NAMALWA (cell line): ENCODE data around the gene GNB5.
A peak's percentile ranks its signal among the peaks of the same experiment; 100 is the strongest.
"Not testable (repeated sequence)": the region's sequence is repeated elsewhere in the genome, so short reads cannot be mapped to it uniquely, and the experiment has no call there.

Experiments
- DNase-seq: peaks from one replicate; pipeline ENCODE4 v3.0.0-alpha.2; 2015; ENCODE audit warnings: low spot score

Gene GNB5

DNA sequence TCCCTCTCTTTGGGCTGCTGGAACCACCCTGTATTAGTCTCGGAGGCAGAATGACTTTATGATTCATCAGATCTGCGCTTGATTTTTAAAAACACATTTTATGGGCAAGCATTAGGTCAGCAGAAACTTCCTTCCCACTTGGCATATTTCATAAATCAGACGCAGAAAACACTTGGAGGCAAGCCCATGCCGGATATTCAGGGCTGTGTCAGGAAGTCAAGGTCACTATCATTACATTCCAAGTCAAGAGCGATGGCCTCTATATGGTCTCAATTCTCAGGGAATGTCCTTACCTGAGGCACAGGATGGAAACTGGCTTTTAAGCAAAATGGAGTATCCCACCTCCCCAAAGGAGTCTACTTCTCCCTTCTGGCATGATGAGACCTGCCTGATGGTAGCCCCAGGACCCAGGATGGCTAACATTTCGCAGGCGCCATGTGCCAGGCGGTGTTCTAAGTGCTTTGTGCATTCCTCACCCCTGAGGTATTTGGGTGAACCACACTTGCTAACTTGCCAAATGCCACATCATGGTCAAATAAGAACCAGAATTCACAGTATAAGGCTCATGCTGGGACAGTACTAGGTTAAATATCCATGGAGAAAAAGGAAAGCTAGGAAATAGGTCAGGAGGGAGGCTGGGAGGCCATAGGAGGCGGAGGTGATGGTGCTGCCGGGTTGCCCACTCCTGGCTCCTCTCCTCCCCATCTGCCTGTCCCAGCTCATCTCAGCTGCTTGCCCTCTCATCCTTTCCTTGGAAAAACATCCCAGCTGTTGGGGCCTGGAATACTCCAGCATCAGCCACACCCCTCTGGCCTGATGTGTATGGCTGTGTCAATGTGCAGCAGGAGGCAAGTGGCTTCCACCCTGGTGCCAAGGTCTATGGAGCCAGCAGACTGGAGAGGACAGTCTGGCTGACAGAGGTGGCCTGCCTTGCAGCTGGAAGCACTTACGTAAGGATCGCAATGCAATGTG, 97.4 kb downstream of the GNB5 start:
- no peak for DNase-seq

DNA sequence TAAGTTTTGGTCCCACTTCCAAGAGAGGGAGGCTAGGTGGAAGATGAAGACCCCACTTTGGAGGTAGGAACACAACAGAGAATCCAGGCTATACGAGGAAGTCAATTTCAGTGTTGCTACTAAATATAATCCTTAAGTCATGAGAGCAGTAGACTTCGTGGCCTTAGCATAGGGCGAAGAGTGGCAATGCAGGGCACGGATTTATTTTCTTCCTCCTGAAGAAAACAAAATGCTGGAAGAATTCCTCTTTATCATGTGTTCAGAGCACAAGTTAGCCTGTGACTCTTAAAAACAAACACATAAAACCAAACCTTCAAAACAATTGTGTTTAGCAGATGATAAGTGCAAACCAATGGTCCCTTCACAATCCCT, 98.0 kb downstream of the GNB5 start:
- no peak for DNase-seq

DNA sequence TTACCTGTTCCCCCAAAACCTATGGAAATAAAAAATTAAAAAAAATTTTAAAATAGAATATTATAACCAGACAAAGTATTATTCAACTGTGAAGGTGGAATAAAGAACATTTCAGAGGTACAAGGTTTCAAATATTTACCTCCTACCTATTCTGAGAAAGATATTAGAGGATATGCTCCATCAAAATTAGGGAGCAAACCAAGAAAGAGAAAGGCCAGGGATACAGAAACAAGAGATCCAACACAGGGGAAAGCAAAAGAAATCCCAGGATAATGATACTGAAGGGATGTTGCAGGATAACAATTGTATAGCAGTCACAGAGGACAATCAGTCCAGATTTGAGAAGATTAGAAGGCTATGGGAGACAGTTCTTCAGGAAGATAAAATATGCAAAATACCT, 101.0 kb downstream of the GNB5 start:
- no peak for DNase-seq

DNA sequence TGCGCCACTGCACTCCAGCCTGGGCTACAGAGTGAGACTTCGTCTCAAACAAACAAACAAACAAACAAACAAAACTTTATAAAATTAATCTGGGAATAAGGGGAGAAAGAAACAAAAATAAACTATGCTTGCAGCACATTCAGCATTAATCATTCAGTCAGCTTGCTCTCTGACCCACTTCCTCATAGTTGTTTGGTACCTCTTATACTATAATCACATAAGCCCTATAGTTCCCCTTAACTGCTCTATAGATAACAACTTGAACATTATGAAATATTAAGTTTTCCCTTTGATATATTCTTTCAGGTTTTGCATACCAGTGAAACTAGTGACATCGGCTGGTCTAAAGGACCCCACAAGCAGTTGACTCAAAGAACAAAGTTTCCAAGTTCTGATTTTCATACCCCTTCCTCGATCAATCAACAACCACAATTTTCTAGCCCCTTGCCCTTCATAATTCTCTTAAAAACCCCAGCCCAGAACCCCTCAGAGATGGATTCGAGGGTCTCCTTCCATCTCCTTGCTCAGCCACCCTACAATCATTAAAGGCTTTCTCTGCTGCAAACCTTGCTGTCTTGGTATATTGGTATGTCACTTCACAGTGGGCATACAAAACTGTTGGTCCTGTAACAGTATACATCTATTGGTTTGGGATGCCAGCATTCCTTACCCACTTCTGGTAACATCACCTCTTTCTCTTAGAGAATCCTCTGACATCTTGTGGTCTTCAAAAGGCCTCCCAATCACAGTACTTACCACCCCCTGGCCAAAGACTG, 105.0 kb downstream of the GNB5 start:
- DNase-seq: no peak

DNA sequence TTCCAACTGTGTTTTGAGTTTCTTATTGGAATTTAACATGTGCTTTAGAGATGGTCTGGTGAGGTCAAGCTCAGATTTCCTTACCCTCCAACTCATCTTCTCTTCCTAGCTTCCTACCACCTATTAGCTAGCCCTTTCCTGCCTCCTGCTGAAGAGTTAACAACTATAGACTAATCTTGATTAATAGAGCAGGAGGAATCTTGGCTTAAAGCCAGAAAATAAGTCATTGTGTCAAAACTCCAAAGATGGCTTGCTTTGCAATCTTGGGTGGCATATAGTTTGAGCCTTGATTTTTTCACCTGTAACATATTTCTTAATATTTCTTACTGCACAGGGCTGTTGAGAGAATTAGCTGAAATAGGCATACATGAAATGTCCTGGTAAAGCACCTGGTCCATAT, 105.9 kb downstream of the GNB5 start:
- DNase-seq: no peak

DNA sequence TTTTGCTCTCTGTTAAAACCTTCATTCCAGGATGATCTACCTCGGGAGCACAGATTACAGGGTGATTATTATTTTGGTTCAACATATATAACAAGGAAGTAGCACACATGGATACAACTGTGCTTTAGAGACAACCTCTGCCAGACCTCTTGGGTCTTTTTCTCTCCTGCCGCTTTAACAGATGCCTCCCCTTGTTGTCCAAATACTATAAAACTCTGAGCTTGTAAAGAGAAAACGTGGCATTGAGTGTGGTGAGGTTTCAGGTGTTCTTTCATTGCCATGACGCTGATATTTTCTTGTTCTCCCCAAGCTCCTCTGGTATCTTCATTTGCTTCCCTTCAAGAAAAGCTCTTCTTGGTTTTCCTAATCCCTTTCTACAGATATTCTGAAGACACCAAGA, 107.6 kb downstream of the GNB5 start:
- no peak for DNase-seq

DNA sequence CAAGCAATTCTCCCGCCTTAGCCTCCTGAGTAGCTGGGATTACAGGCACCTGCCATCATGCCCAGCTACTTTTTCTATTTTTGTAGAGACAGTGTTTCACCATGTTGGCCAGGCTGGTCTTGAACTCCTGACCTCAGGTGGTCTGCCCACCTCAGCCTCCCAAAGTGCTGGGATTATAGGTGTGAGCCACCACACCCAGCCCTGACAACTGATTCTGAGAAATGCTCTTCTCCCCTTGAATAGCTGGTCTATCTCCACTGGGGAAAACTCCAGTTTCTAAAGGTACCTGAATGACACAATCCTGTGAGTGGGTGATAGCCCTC, 108.2 kb downstream of the GNB5 start:
- not testable (repeated sequence) for DNase-seq

DNA sequence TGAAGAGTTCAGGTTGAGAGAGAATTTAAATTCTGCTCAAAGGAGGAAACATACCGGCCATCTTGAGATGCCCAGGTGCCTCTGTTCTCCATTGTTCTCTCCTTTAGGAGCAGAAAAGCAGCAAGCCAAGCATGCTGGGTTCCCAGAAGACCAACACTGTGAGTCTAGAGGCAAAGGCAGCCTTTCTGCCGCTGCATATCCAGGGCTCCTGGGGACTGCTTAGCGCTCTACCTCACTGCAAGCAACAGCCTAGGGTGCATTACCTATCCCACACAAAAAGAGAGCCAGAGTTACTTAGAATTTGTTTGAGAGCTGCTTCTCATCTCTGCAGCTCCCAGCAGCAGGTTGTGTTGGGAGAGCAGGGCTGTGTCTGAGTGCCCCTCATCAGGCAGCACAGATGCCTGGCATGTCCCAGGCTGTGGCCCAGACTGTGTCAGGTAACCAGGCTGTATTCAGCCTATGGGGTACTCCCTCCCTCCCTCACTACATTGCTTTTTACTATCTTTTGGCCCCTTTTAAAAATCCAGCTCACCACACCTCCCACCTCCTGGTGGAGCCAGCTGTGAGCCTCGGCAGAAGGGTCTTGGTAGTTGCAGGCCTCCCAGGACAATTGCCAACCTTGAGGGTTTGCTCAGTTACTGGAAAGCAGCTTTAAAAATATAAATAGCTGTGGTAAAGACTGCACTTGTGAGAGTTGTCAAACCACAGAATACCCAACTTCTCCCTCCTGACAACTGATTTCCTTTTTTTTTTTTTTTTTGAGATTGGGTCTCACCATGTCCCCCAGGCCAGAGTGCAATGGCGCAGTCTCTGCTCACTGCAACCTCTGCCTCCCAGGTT, 108.8 kb downstream of the GNB5 start:
- peak; percentile 19 for DNase-seq

DNA sequence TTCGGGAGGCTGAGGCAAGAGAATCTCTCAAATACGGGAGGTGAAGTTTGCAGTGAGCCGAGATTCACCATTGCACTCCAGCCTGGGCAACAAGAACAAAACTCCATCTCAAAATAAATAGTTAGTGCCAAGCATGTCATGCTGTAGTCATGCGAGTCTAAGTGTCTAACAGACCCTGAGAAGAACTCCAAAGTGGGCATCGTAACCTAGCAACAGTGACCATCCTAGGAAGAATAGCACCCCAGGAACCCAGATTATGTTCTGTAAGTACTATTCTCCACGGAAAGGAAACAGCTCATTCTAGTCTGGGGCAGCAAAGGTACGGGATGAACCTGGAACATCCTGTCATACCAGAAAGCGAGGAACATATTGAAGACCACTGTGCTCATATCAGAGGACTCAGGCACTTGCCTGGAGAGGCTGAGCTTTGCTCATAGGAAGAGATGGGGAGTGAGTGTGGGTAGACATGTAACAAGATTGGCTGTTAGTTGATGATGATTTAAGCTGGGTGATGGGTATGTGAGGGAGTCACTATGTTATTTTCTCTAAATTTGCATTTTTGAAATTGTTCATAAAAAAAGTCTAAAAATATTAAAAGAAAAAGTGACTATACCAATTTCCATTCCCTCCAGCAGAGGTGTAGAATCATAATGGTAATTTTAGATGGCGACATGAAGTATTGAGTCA, 110.3 kb downstream of the GNB5 start:
- no peak for DNase-seq

DNA sequence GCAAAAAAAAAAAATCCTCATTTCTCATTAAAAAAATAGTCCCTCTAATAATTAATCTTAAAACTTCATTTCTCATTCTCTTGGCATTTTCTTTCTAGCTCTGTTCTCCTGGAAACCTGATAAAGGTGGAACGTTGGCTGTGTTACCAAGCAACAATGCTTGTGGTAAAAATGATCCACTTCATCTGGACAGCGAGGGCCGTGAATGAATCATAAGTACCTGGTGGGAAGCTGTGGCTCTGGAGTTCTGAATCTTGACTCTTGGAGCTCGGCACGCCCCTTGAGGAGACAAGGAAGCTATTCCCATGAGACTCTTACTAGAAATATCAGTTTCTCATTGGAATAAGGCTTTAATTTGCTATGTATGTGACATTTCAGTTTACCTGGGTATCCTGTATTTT, 111.2 kb downstream of the GNB5 start:
- DNase-seq: no peak

DNA sequence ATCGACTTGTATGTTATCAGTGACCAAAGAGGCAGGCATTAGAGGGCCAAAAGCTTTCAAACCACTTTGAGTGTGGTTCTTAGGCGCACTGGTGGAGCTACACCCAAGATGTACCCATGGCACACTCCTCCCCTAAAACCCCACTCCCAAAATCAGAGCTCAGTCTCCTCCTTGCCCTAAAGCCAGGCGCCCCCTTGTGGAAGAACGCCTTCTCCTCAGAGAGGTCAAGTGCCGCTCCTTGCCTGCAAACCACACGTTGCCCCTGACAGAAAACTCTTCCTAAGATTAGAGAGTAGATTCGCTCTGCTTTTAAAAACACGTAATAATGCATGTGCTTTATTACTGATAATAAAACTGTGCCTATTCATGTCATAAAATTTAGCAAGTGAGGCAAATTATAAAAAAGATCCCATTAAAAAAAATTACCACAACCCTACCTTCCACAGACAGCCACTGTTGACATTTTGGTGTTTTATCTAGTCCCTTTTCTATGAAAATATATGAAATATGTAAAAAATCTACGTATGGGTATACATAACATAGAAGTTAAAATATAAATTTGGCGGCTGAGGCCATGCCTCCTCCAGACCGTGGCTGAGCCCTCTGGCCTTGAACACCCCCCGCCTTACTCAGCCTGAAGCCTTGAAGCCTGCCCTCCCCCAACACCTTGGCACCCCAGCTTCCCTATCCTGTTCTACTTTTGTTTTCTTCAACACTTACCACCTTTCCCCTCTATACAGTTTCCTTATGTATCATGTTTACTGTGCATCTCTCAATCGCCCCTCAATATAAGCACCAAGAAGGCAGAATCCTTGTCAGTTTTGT, 112.1 kb downstream of the GNB5 start:
- peak; percentile 85 for DNase-seq

DNA sequence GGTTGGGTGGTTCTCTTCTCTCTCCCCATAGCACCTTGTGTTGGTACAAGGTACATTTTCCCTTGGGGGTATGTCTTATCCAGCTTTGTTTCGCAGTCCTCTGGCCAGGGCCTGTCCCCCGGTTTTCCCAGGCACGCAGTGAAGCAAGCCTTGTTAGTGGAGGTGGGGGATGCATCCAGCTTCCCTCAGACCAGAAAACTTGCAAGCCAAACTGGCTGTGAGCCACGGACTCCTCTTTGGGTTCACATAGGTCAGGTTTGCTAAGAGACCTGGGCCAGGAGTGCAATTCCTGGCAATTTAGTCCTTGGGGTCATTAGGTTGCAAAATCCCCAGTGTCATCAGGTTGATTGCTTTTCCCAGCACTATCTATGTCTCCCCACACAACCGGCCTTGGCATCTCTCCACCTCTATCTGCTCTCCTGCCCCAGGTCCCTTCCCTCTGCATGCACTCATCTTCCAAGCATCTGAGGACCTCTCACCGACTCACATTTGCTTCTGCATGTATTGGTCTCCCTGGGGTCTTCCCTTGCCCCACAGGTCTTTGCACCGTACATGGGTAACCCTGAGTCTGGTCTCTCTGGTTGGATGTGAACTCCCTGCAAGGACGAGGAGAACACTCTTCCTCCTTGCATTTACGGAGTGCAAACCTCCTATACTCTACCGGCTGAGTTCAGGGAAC, 112.9 kb downstream of the GNB5 start:
- DNase-seq: no peak

DNA sequence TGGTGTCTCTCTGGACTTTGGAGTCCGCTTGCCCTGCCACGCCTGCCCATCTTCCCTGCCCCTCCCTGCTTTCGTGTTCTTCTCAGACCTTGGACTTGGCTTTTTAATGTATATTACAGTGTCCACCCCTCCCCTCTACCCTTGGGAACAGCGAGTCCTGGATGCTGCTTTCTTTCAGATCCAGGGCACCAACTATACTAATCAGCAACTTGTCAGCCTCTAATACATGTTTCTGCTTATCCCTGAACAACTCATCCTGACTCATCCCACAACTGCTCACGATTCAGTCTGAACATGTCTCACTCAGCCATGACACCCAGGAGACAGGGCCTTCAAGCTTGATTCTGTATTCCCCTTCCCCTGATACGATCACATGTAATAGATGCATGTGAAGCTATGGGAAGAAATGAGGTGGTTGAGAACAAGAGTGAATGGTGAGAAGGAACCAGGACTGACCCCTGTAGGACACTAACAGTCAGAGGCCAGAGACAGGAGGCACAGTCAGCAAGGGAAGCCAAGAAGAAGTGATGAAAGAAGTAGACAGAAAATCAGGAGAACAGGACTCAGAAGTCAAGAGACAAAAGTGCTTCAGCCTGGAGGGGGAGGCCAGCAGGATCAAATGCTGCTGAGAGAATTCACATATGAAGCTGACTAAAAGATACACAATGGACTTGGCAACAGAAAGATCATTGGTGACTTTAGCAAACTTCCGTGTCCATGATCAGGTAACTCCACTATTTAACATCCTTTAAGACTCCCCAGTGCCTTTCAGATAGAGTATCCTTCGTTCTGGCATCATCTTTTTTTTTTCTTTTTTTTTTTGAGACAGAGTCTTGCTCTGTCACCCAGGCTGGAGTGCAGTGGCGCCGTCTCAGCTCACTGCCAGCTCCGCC, 114.1 kb downstream of the GNB5 start:
- DNase-seq: no peak

DNA sequence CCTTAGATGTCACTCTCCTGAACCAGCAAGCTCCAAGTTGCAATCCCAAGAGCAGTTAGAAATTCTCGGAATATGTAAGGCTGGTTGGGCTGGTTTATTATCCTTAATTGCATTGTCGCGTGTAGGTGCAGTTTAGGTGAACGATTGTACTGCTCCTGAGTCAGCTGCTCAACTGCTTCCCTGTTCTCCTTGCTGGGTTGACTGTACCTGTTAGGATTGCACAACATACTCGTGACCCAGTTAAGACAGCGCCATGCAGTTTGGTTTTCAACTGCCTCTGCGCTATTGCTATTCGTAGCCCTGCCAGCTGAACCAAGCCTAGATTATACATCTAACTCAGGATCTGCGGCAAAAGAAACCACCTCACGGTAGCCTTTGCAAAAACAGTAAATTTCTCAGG, 119.6 kb downstream of the GNB5 start:
- DNase-seq: no peak

DNA sequence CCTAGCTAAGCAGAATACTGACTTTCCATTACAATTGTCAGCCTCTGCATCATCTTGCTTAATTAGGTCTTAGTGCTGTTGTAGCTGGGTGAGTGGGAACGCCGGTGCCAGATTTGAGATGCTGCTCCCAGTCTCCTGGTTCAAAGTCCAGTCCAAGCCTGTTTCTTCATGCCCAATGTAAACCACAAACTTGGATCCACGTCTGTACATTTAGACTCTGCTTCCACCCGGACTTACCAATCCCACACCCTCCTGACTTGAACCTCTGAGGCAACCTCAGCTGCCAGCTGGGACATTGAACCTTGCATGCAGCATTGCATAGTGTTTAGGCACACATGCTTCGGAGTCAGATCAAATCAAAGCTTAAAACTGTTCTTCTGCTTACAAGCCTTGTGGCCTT, 121.6 kb downstream of the GNB5 start:
- DNase-seq: no peak

DNA sequence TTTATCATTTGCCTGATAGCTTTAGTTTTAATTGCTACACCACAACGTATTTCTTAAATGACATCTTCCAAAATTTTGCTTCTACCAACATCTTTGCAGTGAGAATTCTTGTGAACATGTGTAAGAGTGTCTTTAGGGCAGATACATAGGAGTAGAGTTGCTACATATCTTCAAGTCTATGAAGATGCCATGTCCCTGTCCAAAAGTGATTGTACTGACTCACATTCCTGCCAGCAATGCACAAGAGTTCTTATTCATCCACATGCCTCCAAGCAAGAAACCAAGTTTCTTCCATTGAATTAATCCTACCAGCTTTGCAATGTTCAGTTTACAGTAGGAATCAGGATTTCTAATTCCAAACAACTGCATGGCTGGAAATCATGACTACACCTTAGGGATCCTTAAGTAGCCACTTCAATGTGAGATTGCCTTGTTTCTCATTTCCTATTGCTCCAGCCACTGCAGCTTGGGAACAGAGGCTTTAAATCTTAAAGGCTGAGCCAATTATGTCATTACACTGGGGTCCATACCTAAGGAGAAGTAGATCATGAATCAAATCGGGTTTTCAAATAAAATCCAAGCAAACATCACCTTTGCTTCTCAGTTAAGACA, 123.1 kb downstream of the GNB5 start:
- no peak for DNase-seq

DNA sequence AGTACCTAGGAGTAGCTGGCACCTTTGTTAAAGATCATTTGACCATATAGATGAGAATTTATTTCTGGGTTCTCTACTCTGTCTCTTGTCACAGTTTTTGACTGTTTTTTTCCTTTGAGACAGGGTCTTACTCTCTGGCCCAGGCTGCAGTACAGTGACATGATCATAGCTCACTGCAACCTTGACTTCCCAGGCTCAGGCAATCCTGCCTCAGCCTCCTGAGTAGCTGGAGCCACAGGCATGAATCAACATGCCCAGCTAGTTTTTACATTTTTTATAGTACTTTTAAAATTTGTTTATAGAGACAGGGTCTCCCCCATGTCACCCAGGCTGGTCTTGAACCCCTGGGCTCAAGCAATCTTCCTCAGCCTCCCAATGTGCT, 123.7 kb downstream of the GNB5 start:
- no peak for DNase-seq

DNA sequence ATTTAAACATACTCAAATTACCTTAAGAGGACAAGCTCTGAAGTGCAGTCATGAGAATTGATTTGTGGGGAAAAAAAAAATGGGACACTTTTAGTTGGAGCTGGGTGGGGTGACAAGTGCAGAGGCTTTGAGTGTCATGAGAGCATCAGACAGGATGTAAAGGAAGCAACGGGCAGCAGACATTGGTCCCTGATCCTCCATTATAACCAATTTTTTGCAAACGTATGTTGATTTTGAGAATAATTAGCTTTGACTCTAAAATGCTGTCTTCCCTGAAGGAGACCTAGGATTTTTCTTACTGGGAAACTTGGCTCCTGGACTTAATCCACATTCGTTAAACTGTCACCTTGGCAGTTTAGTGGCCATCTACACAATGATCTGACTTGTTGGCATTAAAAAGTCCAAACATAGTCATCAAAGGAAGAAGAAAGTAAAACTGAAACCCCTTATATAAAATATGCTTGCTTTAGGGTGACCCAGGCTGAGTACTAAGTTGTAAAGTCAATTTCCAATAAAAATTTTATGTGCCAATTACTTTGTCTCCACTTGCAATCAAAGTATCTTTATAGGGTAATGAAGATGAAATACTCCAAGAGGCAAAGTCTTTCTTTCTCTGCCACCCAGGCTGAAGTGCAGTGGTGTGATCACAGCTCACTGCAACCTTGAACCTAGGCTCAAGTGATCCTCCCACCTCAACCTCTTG, 124.2 kb downstream of the GNB5 start:
- no peak for DNase-seq
